Adrenal gland (tissue), 12 donors: ENCODE measurements around the gene RBMS1. TPM values are rescaled to one million over a fixed set of nuclear protein-coding genes. Genes with fewer than 3 reads are reported as not detected.
A peak's percentile ranks its signal among the peaks of the same experiment; 100 is the strongest.
"Not testable (repeated sequence)": the region's sequence is repeated elsewhere in the genome, so short reads cannot be mapped to it uniquely, and the experiment has no call there.

Source experiments
- DNase-seq, 7 donors: peaks; one replicate each; pipeline ENCODE4 v3.0.0-alpha.2; 2019 to 2020
- H3K27ac ChIP-seq, 5 donors: fragments of 200-600 bp; sonication (generic) in 4 of 5; 1 replicate in 3 of 5; 2 replicates in 2 of 5; pipeline versions ENCODE4 v1.5.1 to v1.8.0; 2016 to 2020; ENCODE audit warnings: mild to moderate bottlenecking in 1 of 5
- H3K27me3 ChIP-seq: fragments of 200-600 bp; 2 replicates; pipeline ENCODE4 v1.8.0; 2021
- H3K36me3 ChIP-seq, 2 donors: fragments of 200-600 bp; replicated peaks in 1 of 2; 1 replicate in 1 of 2; 2 replicates in 1 of 2; pipeline versions ENCODE4 v1.5.1 to v1.8.0; 2018 to 2022
- H3K4me1 ChIP-seq, 2 donors: fragments of 200-600 bp; replicated peaks in 1 of 2; 1 replicate in 1 of 2; 2 replicates in 1 of 2; pipeline versions ENCODE4 v1.5.1 to v1.8.0; 2018 to 2021
- H3K4me3 ChIP-seq, 4 donors: fragments of 200-600 bp; sonication (generic) in 3 of 4; one replicate each; pipeline ENCODE4 v1.5.1; 2016 to 2018
- H3K9me3 ChIP-seq, 3 donors: fragments of 200-600 bp; sonication (generic) in 1 of 3; replicated peaks in 1 of 3; 1 replicate in 2 of 3; 2 replicates in 1 of 3; pipeline versions ENCODE4 v1.5.1 to v1.8.0; 2016 to 2021
- POLR2A ChIP-seq, 2 donors: fragments of 450-650 bp; IDR thresholded peaks; one replicate each; pipeline ENCODE4 v1.6.1; 2017; ENCODE audit warnings: antibody characterized with exemption in 2 of 2, mild to moderate bottlenecking in 2 of 2, moderate library complexity in 1 of 2
- WGBS, 4 donors: extraction: QIAGEN DNeasy Blood & Tissue Kit in 2 of 4; methylation state at CpG; one replicate each; pipeline versions ENCODE4 v1.1.5 to v1.1.7; 2013 to 2017; 5-methylcytosine and 5-hydroxymethylcytosine counted together
- intact Hi-C, 2 donors: fragments of 100-400 bp; cut with DNase I; formaldehyde crosslinking; loops; one replicate each; pipeline versions ENCODE4 v1.14.1 to v1.15.0; 2022 to 2023
- polyA plus RNA-seq, 3 donors: library from polyadenylated mRNA; stranded (reverse); fragments of 200-250 nt in 2 of 3; fragments of 350-450 nt in 1 of 3; fragmentation: Illumina TruSeq in 1 of 3; extraction: RNeasy Lipid Tissue Mini Kit (QIAGEN cat#74804) in 1 of 3; gene quantifications; one replicate each; pipeline ENCODE4 v1.2.3, GENCODE V29; 2013 to 2014
- total RNA-seq, 9 donors: library from RNA; depleted of rRNA in 4 of 9; stranded (reverse); fragments of >200 nt in 4 of 9; fragments of 120-200 nt in 1 of 9; fragmentation: NEBNext Ultra II Directional in 1 of 9; extraction: Animal tissue kit (Norgen Biotek cat#: 25700) in 1 of 9; gene quantifications; one replicate each; pipeline versions ENCODE4 v1.1.0 to v1.2.4, GENCODE V29; 2013 to 2023
- TF ChIP-seq, protein P1 (sequence below), 6 experiments: fragments of 450-650 bp in 4 of 6; fragments of 200-600 bp in 2 of 6; sonication (generic) in 1 of 6; IDR thresholded peaks; 1 replicate in 5 of 6; 2 replicates in 1 of 6; pipeline versions ENCODE4 v1.5.1 to v1.8.0; 2016 to 2021; ENCODE audit warnings: antibody characterized with exemption in 6 of 6, mild to moderate bottlenecking in 2 of 6, moderate library complexity in 1 of 6
- donor health status: healthy with polysubstance abuse.
- donor health status: Bipolar disorder and iron deficiency.
- donor health status: DM: yes; HTN: yes; CAD: no.
- donor health status: DM: no; HTN: no; CAD: no.
- donor health status: DM: no; HTN: no; CAD: no.
- donor health status: DM: yes; HTN: yes; CAD: no.

Gene RBMS1
- total and polyA plus RNA-seq, 12 donors, result 24.2 to 62.1 (median 37.1) TPM

DNA sequence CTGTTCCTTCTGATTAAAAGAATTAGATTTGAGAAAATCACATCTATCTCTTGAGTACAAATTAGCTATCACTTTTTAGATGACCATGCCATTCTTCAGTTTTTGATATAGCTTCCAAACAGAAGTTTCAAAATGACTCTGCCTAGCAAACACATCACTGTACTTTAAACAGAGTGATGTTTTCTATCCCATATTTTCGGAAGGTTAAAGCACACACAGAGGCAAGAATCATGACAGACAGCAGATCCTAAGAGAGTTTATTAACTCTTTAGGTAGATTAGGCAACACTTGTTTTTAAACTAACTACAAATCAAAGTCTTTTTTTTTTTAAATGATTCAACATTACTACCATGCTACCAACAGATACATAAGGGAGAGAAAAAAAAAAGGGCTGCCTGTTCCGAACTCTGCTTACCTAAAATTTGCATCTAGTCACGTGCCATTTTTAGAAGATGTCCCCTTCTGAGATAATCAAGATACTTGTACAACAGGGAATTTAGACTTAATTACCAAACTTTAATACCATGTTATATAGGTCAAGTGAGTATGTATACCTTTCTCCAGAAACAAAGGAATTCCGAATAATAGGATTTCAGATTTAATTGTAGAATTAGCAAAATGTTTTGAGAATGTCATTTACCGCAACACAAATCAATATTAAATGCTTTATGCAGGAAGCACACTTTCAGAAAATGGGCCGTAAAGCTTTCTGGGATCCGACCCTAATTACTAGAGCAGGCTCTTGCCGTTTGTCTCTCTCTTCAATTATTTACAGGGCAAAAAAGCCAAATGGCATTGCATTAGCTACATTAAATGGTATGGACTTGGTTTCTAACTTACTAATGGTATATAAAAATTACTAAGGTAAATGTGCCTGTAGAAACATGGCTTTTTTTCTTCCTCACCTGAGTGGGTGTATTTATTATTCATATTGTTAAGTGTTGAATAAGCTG lies 2.6 kb downstream of the RBMS1 start:
- TF ChIP-seq, protein P1, sequence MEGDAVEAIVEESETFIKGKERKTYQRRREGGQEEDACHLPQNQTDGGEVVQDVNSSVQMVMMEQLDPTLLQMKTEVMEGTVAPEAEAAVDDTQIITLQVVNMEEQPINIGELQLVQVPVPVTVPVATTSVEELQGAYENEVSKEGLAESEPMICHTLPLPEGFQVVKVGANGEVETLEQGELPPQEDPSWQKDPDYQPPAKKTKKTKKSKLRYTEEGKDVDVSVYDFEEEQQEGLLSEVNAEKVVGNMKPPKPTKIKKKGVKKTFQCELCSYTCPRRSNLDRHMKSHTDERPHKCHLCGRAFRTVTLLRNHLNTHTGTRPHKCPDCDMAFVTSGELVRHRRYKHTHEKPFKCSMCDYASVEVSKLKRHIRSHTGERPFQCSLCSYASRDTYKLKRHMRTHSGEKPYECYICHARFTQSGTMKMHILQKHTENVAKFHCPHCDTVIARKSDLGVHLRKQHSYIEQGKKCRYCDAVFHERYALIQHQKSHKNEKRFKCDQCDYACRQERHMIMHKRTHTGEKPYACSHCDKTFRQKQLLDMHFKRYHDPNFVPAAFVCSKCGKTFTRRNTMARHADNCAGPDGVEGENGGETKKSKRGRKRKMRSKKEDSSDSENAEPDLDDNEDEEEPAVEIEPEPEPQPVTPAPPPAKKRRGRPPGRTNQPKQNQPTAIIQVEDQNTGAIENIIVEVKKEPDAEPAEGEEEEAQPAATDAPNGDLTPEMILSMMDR (IDR thresholded peaks at IDR 0.05), result no peak
- TF ChIP-seq POLR2A (IDR thresholded peaks at IDR 0.05), result no peak
- H3K36me3 ChIP-seq, result no peaks in the 10 kb centered on the region
- H3K27me3 ChIP-seq, result no peaks in the 10 kb centered on the region
- DNase-seq, result no peak
- peak overlapping the region in 4 of 5 donors; percentile 31 to 95 (median 92) for H3K27ac ChIP-seq
- H3K9me3 ChIP-seq, result no peaks in the 10 kb centered on the region
- H3K4me1 ChIP-seq, result peaks cover 11 to 32% of the 10 kb centered on the region in 2 donors
- H3K4me3 ChIP-seq, result peak overlapping the region in 2 of 4 donors; percentile 73 to 99
- intact Hi-C loops, result no loop called here
- WGBS, 4 donors, result 67 to 75% (median 70%) methylated on average over 8 of the region's 8 CpGs

DNA sequence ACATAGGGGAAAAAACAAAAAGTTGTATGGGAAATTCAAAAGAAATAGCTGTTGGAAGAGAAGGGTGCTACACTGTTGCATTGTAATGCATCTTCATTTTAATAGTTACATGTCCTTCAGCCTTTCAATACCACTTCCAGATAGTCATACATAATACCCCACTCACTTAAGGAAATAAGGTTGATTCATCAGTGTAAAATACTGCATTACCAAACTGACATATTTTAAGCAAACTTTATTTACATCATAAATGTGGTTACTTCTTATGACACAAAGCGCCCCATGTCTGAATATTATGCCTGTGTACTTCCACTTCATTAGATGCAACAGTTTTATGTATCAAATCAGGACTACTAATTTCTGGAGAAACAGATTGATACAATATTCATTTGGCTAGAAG lies 4.5 kb downstream of the RBMS1 start:
- peaks cover 11 to 32% of the 10 kb centered on the region in 2 donors for H3K4me1 ChIP-seq
- H3K4me3 ChIP-seq, result no peak overlapping the region
- no peak overlapping the region for H3K27ac ChIP-seq
- no peaks in the 10 kb centered on the region for H3K27me3 ChIP-seq
- H3K9me3 ChIP-seq, result no peaks in the 10 kb centered on the region
- intact Hi-C loops, result no loop called here
- no peak for DNase-seq
- no peak for TF ChIP-seq POLR2A (IDR thresholded peaks at IDR 0.05)
- TF ChIP-seq, protein P1 (IDR thresholded peaks at IDR 0.05), result no peak
- WGBS, 4 donors, result 92 to 100% (median 93%) methylated on average over 1 of the region's 1 CpG
- no peaks in the 10 kb centered on the region for H3K36me3 ChIP-seq

DNA sequence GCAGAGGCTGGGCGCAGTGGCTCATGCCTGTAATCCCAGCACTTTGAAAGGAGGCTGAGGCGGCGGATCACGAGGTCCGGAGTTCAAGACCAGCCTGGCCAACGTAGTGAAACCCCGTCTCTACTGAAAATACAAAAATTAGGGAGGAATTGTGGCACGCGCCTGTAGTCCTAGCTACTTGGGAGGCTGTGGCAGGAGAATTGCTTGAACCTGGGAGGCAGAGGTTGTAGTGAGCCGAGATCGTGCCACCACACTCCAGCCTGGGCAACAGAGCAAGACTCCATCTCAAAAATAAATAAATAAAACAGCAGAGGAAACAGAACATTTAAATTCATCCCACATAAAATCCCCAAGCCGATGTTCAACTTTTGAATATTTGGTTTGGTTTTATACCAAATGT lies 5.3 kb downstream of the RBMS1 start:
- H3K36me3 ChIP-seq, DNase-seq, H3K27me3 ChIP-seq, H3K27ac ChIP-seq, H3K4me3 ChIP-seq, H3K9me3 ChIP-seq, intact Hi-C loops: not testable (repeated sequence)
- WGBS, 4 donors, result 83 to 95% (median 87%) methylated on average over 12 of the region's 12 CpGs
- H3K4me1 ChIP-seq, result peaks cover 11 to 34% of the 10 kb centered on the region in 2 donors

DNA sequence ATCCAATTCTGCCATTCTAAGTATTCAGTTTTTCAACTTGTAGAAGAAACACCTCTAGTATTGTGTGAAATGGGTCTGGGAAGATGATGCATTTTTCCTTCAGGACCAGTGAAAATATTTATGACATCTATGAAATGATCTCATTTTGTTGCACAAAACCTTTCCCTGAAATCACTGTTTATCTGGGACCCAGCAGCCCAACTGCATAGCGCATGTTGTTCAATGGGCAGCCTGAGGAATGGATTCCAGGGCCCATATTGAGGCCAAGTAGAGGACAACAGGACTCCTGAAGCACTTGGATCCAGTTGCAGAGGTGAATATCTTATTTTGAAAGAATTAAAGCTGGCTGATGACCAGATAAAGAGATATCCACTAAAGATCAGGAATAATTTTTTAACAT lies 7.3 kb downstream of the RBMS1 start:
- intact Hi-C loops, result no loop called here
- TF ChIP-seq, protein P1 (IDR thresholded peaks at IDR 0.05), result no peak
- TF ChIP-seq POLR2A (IDR thresholded peaks at IDR 0.05), result no peak
- WGBS, 4 donors, result 86 to 94% (median 88%) methylated on average over 1 of the region's 1 CpG
- Histone ChIP-seq H3K4me3 (no peak overlapping the region), H3K27ac (peak overlapping the region in 1 of 5 donors; percentile 15), H3K4me1 (peaks cover 4 to 44% of the 10 kb centered on the region in 2 donors), H3K36me3 (no peaks in the 10 kb centered on the region), H3K9me3 (no peaks in the 10 kb centered on the region), H3K27me3 (no peaks in the 10 kb centered on the region)
- DNase-seq, result no peak
